Panc1 (cell line): Measurements from ENCODE around the gene CRABP1.

Experiments
- POLR2AphosphoS5 ChIP-seq: IDR thresholded peaks from 2 replicates; pipeline ENCODE4 v1.6.1; 2012; ENCODE audit warnings: mild to moderate bottlenecking, low read depth, low read length, moderate library complexity
- SIN3A ChIP-seq: IDR thresholded peaks from 2 replicates; pipeline ENCODE4 v1.6.1; 2012; ENCODE audit warnings: low read depth, mild to moderate bottlenecking, low read length, moderate library complexity, borderline replicate concordance; ENCODE audit not compliant: insufficient read depth
- TCF7L2 ChIP-seq: IDR thresholded peaks from 2 replicates; pipeline ENCODE4 v1.6.1; 2011; ENCODE audit warnings: mild to moderate bottlenecking, low read depth, low read length, inconsistent platforms
- TF ChIP-seq, protein P1 (sequence below): fragments of 450-650 bp; IDR thresholded peaks from 2 replicates; pipeline ENCODE4 v1.5.1; 2017; ENCODE audit warnings: mild to moderate bottlenecking
- TF ChIP-seq, protein P2 (sequence below), 2 experiments: IDR thresholded peaks; 2 replicates each; pipeline ENCODE4 v1.6.1; 2011 to 2012; ENCODE audit warnings: low read depth in 2 of 2, control low read depth in 1 of 2, low read length in 1 of 2, mild to moderate bottlenecking in 1 of 2, moderate library complexity in 1 of 2; ENCODE audit not compliant: insufficient read depth in 1 of 2

DNA sequence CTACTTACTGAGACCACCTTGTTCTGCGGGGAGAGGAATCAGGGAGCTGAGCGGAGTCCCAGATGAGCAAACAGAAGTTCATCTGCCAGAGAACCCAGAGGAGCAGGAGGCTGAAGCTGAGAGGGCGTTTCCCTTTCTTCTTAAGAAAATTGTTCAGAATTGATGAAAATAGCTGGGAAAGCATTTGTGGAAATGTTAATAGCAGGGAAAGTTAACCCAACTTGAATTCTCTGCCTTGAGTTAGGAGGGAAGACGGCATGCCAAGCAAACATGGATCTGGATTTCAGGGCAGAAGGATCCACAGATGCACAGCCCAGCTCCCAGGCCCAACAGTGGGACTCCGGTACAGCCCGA is 23.2 kb downstream of the CRABP1 start:
- TF ChIP-seq, protein P1, sequence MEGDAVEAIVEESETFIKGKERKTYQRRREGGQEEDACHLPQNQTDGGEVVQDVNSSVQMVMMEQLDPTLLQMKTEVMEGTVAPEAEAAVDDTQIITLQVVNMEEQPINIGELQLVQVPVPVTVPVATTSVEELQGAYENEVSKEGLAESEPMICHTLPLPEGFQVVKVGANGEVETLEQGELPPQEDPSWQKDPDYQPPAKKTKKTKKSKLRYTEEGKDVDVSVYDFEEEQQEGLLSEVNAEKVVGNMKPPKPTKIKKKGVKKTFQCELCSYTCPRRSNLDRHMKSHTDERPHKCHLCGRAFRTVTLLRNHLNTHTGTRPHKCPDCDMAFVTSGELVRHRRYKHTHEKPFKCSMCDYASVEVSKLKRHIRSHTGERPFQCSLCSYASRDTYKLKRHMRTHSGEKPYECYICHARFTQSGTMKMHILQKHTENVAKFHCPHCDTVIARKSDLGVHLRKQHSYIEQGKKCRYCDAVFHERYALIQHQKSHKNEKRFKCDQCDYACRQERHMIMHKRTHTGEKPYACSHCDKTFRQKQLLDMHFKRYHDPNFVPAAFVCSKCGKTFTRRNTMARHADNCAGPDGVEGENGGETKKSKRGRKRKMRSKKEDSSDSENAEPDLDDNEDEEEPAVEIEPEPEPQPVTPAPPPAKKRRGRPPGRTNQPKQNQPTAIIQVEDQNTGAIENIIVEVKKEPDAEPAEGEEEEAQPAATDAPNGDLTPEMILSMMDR = no peak
- TF ChIP-seq, protein P2, sequence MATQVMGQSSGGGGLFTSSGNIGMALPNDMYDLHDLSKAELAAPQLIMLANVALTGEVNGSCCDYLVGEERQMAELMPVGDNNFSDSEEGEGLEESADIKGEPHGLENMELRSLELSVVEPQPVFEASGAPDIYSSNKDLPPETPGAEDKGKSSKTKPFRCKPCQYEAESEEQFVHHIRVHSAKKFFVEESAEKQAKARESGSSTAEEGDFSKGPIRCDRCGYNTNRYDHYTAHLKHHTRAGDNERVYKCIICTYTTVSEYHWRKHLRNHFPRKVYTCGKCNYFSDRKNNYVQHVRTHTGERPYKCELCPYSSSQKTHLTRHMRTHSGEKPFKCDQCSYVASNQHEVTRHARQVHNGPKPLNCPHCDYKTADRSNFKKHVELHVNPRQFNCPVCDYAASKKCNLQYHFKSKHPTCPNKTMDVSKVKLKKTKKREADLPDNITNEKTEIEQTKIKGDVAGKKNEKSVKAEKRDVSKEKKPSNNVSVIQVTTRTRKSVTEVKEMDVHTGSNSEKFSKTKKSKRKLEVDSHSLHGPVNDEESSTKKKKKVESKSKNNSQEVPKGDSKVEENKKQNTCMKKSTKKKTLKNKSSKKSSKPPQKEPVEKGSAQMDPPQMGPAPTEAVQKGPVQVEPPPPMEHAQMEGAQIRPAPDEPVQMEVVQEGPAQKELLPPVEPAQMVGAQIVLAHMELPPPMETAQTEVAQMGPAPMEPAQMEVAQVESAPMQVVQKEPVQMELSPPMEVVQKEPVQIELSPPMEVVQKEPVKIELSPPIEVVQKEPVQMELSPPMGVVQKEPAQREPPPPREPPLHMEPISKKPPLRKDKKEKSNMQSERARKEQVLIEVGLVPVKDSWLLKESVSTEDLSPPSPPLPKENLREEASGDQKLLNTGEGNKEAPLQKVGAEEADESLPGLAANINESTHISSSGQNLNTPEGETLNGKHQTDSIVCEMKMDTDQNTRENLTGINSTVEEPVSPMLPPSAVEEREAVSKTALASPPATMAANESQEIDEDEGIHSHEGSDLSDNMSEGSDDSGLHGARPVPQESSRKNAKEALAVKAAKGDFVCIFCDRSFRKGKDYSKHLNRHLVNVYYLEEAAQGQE (IDR thresholded peaks at IDR 0.05; ENCODE audit: insufficient read depth in 1 of 2, low read depth in 2 of 2, low read length in 1 of 2) = no peak
- TF ChIP-seq SIN3A (no peak), POLR2AphosphoS5 (no peak), TCF7L2 (no peak)
